ENCODE measurements around the gene HBM.
"Not testable (repeated sequence)": the region's sequence is repeated elsewhere in the genome, so short reads cannot be mapped to it uniquely, and the experiment has no call there.

Gene HBM
- total RNA-seq: 0 to 1.8 (median 0) reads per million in 18 experiments

- no peak for DNase-seq
Observed at GRCh38 chr16:165539-166374, at the start of gene HBM. Gene HBM (plus strand): TSS chr16:165978. CDS start chr16:165998, 20 bp downstream.

- DNase-seq: no peak
Observed at GRCh38 chr16:116015-116414, 49.8 kb upstream of the HBM start.

GRCh38 chr16:117379-118365, 48.1 kb upstream of the HBM start:
- DNase-seq: peak; percentile 34 to 47

- DNase-seq: no peak
Observed at GRCh38 chr16:118857-119256, 46.9 kb upstream of the HBM start.

GRCh38 chr16:119295-119694, 46.5 kb upstream of the HBM start:
- no peak for DNase-seq

GRCh38 chr16:119835-120491, 45.8 kb upstream of the HBM start:
- DNase-seq: no peak

- DNase-seq: no peak
Observed at GRCh38 chr16:120756-121155, 45.0 kb upstream of the HBM start.

GRCh38 chr16:122361-122760, 43.4 kb upstream of the HBM start:
- DNase-seq: no peak

- not testable (repeated sequence) for DNase-seq
Observed at GRCh38 chr16:123558-124350, 42.0 kb upstream of the HBM start.

- DNase-seq: no peak
Observed at GRCh38 chr16:125011-125410, 40.8 kb upstream of the HBM start.

- no peak for DNase-seq
Observed at GRCh38 chr16:129075-129474, 36.7 kb upstream of the HBM start.

GRCh38 chr16:130533-131173, 35.1 kb upstream of the HBM start:
- no peak for DNase-seq

GRCh38 chr16:132120-132519, 33.7 kb upstream of the HBM start:
- no peak for DNase-seq

- no peak for DNase-seq
Observed at GRCh38 chr16:133716-134115, 32.1 kb upstream of the HBM start.

GRCh38 chr16:138049-138417, 27.7 kb upstream of the HBM start:
- no peak for DNase-seq

GRCh38 chr16:140175-140857, 25.5 kb upstream of the HBM start:
- DNase-seq: no peak

- no peak for DNase-seq
Observed at GRCh38 chr16:142405-142967, 23.3 kb upstream of the HBM start.

- no peak for DNase-seq
Observed at GRCh38 chr16:143047-143446, 22.7 kb upstream of the HBM start.

GRCh38 chr16:143456-143855, 22.3 kb upstream of the HBM start:
- no peak for DNase-seq

GRCh38 chr16:144797-145252, 21.0 kb upstream of the HBM start:
- DNase-seq: no peak

- DNase-seq: no peak
Observed at GRCh38 chr16:146646-147045, 19.1 kb upstream of the HBM start.
